Stomach smooth muscle (tissue), 2 donors: Measurements from ENCODE around the gene DNAH3.

Experiments used
- H3K27ac ChIP-seq: one replicate; pipeline ENCODE4 v1.7.0; 2013; ENCODE audit warnings: mild to moderate bottlenecking, low read length, inconsistent platforms
- H3K27me3 ChIP-seq, 2 donors: one replicate each; pipeline ENCODE4 v1.7.0; 2013; ENCODE audit warnings: low read length in 2 of 2; ENCODE audit not compliant: insufficient read depth in 2 of 2, control insufficient read depth in 1 of 2
- H3K36me3 ChIP-seq, 2 donors: one replicate each; pipeline ENCODE4 v1.7.0; 2013; ENCODE audit warnings: low read length in 2 of 2; ENCODE audit not compliant: control insufficient read depth in 2 of 2, insufficient read depth in 2 of 2
- H3K4me1 ChIP-seq: one replicate; pipeline ENCODE4 v1.7.0; 2013; ENCODE audit warnings: low read length; ENCODE audit not compliant: control insufficient read depth, insufficient read depth
- H3K4me3 ChIP-seq, 2 donors: one replicate each; pipeline ENCODE4 v1.7.0; 2013; ENCODE audit warnings: low read length in 2 of 2
- H3K9ac ChIP-seq, 2 donors: one replicate each; pipeline ENCODE4 v1.7.0; 2013; ENCODE audit warnings: low read length in 2 of 2, mild to moderate bottlenecking in 1 of 2
- H3K9me3 ChIP-seq, 2 donors: one replicate each; pipeline ENCODE4 v1.7.0; 2013; ENCODE audit warnings: low read length in 2 of 2; ENCODE audit not compliant: control insufficient read depth in 2 of 2
- donor health status: healthy.
- donor health status: Pancreatic carcinoma.

Gene DNAH3

GRCh38 chr16:20906341-20907255 lies 244.0 kb downstream of the DNAH3 start:
- H3K27me3 ChIP-seq: no peaks in the 10 kb centered on the region
- H3K27ac ChIP-seq: peak overlapping the region; percentile 42
- peaks cover 0 to 4% of the 10 kb centered on the region in 2 donors for H3K36me3 ChIP-seq
- H3K4me1 ChIP-seq: peaks cover 42% of the 10 kb centered on the region
- no peaks in the 10 kb centered on the region for H3K9me3 ChIP-seq
- peak overlapping the region in 1 of 2 donors; percentile 0 for H3K4me3 ChIP-seq
- H3K9ac ChIP-seq: peak overlapping the region in 1 of 2 donors; percentile 37

DNA sequence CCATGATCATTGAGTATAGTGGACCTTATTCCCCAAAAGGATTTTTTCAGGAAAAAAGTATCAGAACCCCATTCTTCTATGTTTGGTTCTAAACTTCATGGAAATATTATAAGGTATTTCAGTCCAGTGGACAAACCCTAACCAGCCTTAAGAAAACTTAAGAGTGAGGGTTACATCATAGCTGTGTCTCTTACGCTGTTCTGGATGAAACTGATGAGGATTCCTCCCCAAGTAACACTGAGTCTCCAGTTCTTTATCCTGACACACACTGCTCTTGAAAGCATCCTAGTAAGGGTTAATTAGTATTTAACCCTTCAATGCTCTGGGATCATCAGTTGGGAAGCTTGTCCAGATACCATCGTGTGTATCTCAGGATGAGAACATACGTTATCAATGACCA lies 245.1 kb downstream of the DNAH3 start:
- H3K36me3 ChIP-seq: peaks cover 0 to 4% of the 10 kb centered on the region in 2 donors
- H3K4me1 ChIP-seq: peaks cover 46% of the 10 kb centered on the region
- H3K9ac ChIP-seq: peak overlapping the region in 1 of 2 donors; percentile 13
- H3K9me3 ChIP-seq: no peaks in the 10 kb centered on the region
- no peak overlapping the region for H3K4me3 ChIP-seq
- H3K27me3 ChIP-seq: no peaks in the 10 kb centered on the region
- peak overlapping the region; percentile 42 for H3K27ac ChIP-seq

DNA sequence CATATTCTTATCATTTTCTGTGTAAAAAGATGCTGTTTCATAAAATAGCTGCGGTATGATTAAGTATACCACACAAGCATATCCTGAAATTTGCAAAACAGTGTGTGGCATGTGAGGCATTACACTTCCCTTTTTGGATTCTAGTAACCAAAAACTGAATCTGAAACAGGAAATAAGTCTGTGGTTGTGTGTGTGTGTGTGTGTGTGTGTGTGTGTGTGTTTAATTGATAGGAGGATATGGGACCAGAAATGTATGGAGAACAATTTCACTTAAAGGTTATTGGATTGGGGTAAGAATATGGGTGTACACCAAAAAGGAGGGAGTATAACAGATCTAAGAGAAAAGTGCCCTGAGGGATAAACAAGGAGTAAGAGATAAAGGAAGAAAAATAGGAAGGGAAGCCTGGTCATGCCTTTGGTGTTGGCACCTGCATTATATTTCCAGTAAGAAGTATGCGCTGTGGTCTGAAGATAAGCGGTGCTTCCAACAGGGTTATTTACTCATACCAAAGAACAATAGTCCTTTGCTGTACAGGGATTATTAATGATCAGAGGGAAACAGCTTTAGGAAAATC lies 246.1 kb downstream of the DNAH3 start:
- H3K9me3 ChIP-seq: no peaks in the 10 kb centered on the region
- peaks cover 0 to 4% of the 10 kb centered on the region in 2 donors for H3K36me3 ChIP-seq
- H3K9ac ChIP-seq: no peak overlapping the region
- no peaks in the 10 kb centered on the region for H3K27me3 ChIP-seq
- H3K4me1 ChIP-seq: peaks cover 46% of the 10 kb centered on the region
- peak overlapping the region; percentile 19 for H3K27ac ChIP-seq
- no peak overlapping the region for H3K4me3 ChIP-seq

DNA sequence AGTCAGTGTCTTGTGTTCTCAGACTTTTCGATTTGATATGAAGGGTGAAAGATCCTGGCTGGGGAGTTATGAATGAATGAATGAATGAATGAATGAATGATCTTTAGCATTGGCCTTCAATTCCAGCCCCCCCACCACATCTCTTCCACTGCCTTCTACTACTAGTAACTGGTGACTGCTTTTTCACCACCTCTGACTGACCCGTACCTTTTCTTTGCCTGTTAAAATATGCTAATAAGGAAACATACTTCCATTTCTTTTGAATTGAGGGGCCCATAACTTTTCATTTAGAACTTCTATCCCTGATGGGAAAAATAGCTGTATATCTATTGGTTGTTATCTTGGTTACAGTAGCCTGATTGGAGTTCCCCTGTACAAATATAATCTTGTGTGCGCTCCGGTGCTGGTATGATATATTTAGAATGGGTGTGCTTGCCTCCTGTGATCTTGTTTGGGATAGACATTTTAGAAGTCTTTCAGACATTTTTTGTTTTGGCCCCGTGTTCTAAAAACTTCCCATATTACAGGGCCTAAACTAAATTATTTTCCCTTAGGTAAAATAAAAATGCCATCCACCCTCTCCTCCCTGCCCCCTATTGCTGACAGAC lies 246.6 kb downstream of the DNAH3 start:
- peaks cover 0 to 4% of the 10 kb centered on the region in 2 donors for H3K36me3 ChIP-seq
- no peaks in the 10 kb centered on the region for H3K27me3 ChIP-seq
- H3K4me3 ChIP-seq: no peak overlapping the region
- peaks cover 48% of the 10 kb centered on the region for H3K4me1 ChIP-seq
- no peaks in the 10 kb centered on the region for H3K9me3 ChIP-seq
- peak overlapping the region; percentile 19 for H3K27ac ChIP-seq
- no peak overlapping the region for H3K9ac ChIP-seq

DNA sequence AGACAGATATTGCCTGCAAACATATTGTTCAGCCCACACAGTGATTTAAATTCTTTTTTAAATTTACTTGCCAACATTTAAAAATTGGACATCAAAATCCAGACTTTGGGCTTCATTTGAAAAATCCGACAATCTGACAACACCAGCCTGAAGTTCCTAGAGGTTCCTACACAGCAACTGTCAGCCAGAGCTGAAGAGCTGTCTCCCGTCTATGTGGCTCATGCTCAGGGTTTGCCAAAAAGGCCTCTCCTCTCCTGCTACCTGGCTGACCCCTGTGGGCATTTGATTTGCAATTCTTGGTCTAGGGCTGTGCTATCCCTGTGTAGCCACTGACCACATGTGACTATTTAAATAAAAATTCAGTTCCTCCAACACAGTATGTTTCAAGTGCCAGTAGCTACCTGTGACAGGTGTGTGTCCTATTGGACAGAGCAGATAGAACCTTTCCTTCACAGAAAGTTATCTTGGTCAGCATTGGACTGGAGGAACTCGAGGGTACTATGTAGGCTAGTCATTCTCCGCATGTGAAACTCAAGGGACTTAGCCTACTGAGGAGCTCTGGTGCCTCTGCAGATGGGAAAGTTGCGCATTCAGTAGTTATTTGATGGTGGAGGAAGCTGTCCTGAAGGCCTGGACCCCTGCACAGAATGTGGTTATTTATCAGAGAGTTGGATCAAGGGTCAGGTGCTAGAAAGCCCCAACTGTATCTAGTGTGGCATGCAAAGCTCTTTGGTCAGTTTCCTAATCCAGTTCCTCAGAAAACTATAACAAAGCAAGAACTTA lies 247.3 kb downstream of the DNAH3 start:
- Histone ChIP-seq H3K9ac (no peak overlapping the region), H3K27me3 (no peaks in the 10 kb centered on the region), H3K27ac (peak overlapping the region; percentile 24), H3K36me3 (peaks cover 0 to 4% of the 10 kb centered on the region in 2 donors), H3K4me3 (no peak overlapping the region), H3K9me3 (no peaks in the 10 kb centered on the region), H3K4me1 (peaks cover 50% of the 10 kb centered on the region)

- no peak overlapping the region for H3K27ac ChIP-seq
- H3K9ac ChIP-seq: no peak overlapping the region
- no peaks in the 10 kb centered on the region for H3K27me3 ChIP-seq
- H3K4me3 ChIP-seq: no peak overlapping the region
- H3K36me3 ChIP-seq: peaks cover 2 to 5% of the 10 kb centered on the region in 2 donors
- no peaks in the 10 kb centered on the region for H3K9me3 ChIP-seq
- peaks cover 48% of the 10 kb centered on the region for H3K4me1 ChIP-seq
These were observed 248.2 kb downstream of the DNAH3 start for GRCh38 chr16:20902426-20902825.

DNA sequence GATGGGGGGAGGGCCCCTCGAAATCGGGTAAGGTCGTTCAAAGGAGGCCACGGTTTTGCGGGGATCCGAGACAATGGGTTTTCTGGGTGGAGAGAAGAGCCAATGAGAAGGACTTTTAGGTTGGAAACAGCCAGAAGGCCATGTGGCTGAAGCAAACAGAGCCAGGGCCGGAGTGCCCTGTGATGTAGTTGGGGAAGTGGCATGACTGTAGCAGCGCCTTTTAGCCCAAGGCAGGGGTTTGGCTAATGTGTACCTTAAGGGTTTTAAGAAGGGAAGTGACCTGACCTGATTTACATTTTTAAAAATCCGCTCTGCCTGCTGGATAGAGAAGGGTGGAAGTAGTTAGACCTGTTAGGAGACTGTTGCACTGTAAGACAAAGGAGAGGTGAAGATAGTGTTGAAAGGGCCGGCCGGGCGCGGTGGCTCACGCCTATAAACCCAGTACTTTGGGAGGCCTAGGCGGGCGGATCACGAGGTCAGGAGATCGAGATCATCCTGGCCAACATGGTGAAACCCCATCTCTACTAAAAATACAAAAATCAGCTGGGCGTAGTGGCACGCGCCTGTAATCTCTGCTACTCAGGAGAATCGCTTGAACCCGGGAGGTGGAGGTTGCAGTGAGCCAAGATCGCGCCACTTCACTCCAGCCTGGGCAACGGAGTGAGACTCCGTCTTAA lies 249.1 kb downstream of the DNAH3 start:
- H3K27ac ChIP-seq: peak overlapping the region; percentile 99
- peak overlapping the region; percentile 97 to 98 for H3K9ac ChIP-seq
- peaks cover 4 to 10% of the 10 kb centered on the region in 2 donors for H3K36me3 ChIP-seq
- no peaks in the 10 kb centered on the region for H3K9me3 ChIP-seq
- no peaks in the 10 kb centered on the region for H3K27me3 ChIP-seq
- peak overlapping the region; percentile 92 for H3K4me3 ChIP-seq
- H3K4me1 ChIP-seq: peaks cover 44% of the 10 kb centered on the region

GRCh38 chr16:20901068-20901435 lies 249.6 kb downstream of the DNAH3 start:
- H3K27me3 ChIP-seq: no peaks in the 10 kb centered on the region
- H3K27ac ChIP-seq: peak overlapping the region; percentile 99
- H3K36me3 ChIP-seq: peaks cover 4 to 11% of the 10 kb centered on the region in 2 donors
- H3K4me1 ChIP-seq: peaks cover 40% of the 10 kb centered on the region
- no peaks in the 10 kb centered on the region for H3K9me3 ChIP-seq
- H3K4me3 ChIP-seq: peak overlapping the region; percentile 92
- H3K9ac ChIP-seq: peak overlapping the region; percentile 97 to 98

- no peaks in the 10 kb centered on the region for H3K27me3 ChIP-seq
- peak within 1 kb of the TSS; percentile 99 for H3K27ac ChIP-seq
- no peaks in the 10 kb centered on the region for H3K9me3 ChIP-seq
- H3K4me3 ChIP-seq: peak within 1 kb of the TSS; percentile 92
- peak within 1 kb of the TSS; percentile 97 to 98 for H3K9ac ChIP-seq
- peaks cover 37% of the 10 kb centered on the region for H3K4me1 ChIP-seq
- peaks cover 4 to 11% of the 10 kb centered on the region in 2 donors for H3K36me3 ChIP-seq
These were observed 250.2 kb downstream of the DNAH3 start, which contains the start of the genes DCUN1D3 and LYRM1 for GRCh38 chr16:20900299-20901067. Gene DCUN1D3 (minus strand): TSS chr16:20900358. CDS start chr16:20862538, 37,820 bp downstream. Gene LYRM1 (plus strand): TSS chr16:20900771. CDS start chr16:20915556, 14,785 bp downstream.
